ENCODE results near the gene F2R.

Gene F2R

DNA sequence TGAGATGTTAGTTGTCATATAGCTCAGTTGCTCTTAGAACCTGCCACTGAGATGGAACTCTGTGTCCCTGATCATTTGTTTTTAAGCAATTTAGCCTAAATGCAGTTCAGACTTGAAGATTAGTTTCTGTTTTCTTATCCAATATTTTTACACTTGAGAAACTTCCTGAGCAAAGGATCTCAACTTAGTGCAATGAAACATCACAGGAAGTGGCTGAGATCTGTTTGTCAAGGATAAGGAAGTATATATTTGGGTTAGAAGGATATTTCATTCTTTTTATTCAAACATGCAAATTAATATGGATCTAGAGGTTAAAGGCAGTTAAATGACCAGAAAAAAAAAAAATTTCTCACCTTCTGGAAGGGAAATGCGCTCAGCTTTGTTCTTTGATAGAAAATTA lies 19.7 kb upstream of the F2R start:
- TF ChIP-seq, protein P1, sequence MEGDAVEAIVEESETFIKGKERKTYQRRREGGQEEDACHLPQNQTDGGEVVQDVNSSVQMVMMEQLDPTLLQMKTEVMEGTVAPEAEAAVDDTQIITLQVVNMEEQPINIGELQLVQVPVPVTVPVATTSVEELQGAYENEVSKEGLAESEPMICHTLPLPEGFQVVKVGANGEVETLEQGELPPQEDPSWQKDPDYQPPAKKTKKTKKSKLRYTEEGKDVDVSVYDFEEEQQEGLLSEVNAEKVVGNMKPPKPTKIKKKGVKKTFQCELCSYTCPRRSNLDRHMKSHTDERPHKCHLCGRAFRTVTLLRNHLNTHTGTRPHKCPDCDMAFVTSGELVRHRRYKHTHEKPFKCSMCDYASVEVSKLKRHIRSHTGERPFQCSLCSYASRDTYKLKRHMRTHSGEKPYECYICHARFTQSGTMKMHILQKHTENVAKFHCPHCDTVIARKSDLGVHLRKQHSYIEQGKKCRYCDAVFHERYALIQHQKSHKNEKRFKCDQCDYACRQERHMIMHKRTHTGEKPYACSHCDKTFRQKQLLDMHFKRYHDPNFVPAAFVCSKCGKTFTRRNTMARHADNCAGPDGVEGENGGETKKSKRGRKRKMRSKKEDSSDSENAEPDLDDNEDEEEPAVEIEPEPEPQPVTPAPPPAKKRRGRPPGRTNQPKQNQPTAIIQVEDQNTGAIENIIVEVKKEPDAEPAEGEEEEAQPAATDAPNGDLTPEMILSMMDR (IDR thresholded peaks at IDR 0.05; ENCODE audit: borderline replicate concordance, insufficient read depth, low read depth, low read length): no peak

DNA sequence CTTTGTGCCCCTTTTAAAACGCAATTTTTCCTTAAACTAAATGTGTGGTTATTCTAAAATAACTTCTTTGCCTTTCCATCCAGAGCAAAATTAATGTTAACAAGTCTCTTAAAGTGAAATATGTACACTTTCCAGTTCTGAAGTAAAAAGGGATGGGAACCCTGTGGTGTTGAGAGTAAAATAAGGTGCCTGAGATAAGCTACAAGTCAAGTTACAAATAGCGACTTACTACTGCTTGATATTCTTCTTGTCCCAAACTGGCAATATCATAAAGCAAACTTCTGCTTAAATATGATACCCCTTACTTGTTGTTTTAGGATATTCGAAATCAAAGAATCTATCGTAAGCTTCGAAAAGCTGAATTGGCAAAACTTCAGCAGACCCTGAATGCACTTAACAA lies 18.3 kb upstream of the F2R start:
- no peak overlapping the region for H3K4me3 ChIP-seq (ENCODE audit: low read depth, low read length)
- TF ChIP-seq, protein P1 (IDR thresholded peaks at IDR 0.05; ENCODE audit: borderline replicate concordance, insufficient read depth, low read depth, low read length): no peak

More for the DNA sequence above, 19.7 kb upstream of the F2R start:
- no peak overlapping the region for H3K4me3 ChIP-seq (ENCODE audit: low read depth, low read length)

DNA sequence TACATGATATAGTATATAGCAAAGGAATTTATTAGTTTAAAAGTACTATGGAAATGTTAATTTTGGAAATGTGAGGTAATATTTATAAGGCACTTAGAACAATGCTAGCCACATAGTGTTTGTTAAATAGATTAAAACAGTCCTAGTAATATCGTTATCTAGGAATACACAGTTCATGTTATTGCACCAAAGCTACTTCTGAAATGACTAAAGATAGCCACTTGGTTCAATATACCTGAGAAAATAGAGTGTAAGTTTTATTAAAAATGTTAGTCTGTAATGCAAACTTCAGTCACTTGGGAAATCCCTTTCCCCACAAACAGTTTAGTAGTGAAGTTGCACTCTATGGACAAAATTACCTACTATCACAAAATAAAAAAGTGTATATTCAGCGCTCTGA lies 15.4 kb upstream of the F2R start:
- H3K4me3 ChIP-seq (ENCODE audit: low read depth, low read length): no peak overlapping the region
- TF ChIP-seq, protein P1 (IDR thresholded peaks at IDR 0.05; ENCODE audit: borderline replicate concordance, insufficient read depth, low read depth, low read length): no peak

DNA sequence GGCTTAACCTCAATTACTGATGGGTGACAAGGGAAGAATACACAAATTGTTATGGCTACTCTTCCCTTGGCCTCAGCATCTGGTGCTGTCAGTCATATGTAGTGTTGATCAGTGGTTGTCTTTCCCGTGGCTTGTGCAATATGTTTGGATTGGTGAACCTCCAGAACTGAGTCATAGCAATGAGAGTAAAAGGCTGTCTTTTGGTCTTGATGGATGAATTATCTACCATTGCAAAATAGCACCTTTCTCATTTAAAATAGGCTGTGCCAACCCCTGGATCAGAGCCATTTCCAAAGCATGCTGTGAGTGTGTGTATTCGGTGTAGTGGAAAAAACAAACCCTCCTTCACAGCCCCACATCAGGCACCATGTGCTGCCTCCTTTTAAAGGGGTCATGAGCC lies 14.6 kb upstream of the F2R start:
- TF ChIP-seq, protein P1 (IDR thresholded peaks at IDR 0.05; ENCODE audit: borderline replicate concordance, insufficient read depth, low read depth, low read length): no peak
- no peak overlapping the region for H3K4me3 ChIP-seq (ENCODE audit: low read depth, low read length)

DNA sequence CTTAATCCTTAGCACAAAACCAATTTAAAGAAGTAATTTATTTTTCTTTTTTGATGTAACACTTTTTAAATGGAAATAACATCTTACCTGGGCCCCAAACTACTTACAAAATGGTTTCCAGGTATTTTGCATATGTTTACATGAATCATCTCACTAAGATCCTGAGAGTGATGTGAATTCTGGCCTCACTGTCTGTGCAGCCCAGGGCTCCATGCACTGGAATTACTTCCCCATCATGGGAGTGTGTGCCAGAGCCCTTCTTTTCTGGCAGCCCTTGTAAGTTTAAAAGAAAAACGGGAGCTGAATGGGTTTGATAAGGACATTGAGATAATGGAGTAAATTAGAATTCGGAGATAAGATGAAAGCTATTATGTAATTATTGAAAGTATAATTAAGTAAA lies 12.2 kb upstream of the F2R start:
- no peak overlapping the region for H3K4me3 ChIP-seq (ENCODE audit: low read depth, low read length)
- TF ChIP-seq, protein P1 (IDR thresholded peaks at IDR 0.05; ENCODE audit: borderline replicate concordance, insufficient read depth, low read depth, low read length): no peak

DNA sequence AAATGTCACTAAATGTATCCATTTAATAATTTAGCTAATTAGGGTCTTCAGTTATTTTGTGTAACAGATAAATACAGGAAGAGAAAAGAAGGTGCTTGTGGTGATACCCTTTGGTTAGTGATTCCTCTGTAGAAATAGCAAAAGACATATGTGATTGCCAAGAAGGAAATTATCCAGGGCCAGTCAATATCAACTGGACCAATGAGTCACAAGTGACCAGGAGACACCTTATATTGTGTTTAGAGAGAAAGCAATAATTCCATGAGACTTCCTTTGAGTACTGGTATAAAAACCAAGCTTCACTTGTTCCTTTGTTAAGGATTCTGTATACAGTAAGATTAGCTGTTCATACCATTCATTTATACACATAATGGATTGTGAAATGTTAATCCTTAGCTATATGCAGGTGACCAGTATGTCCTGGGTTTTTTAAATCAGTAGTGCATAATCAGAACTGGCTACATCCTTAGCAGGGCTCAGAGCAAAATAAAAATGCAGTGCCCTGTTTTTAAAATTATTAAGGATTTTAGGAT lies 11.7 kb upstream of the F2R start:
- TF ChIP-seq, protein P1 (IDR thresholded peaks at IDR 0.05; ENCODE audit: borderline replicate concordance, insufficient read depth, low read depth, low read length): no peak
- no peak overlapping the region for H3K4me3 ChIP-seq (ENCODE audit: low read depth, low read length)

DNA sequence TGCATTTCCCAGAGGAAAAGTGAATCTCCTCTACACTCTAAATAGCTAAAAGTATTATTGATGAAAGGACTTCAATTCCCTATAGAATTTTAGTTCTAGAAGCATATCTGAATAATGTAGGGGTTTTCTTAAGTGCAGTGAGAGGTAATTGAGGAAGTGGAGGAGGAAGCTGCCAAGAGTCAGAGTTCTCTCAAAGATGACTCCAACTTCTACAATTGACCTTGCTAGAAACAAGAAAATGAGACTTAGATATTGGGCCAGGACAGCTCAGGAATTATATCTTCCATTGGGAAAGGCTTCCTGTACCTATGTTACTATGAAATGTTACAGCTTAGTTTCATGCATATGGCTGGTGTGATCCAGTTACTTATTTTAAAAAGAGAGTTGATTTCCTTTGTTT lies 10.4 kb upstream of the F2R start:
- H3K4me3 ChIP-seq (ENCODE audit: low read depth, low read length): no peak overlapping the region
- TF ChIP-seq, protein P1 (IDR thresholded peaks at IDR 0.05; ENCODE audit: borderline replicate concordance, insufficient read depth, low read depth, low read length): no peak

Data from GM12875 (cell line).